ENCODE measurements around the gene CAPN12.

GRCh38 chr19:38737281-38737865, 6.9 kb downstream of the CAPN12 start:
- no peak for TF ChIP-seq CTCF (IDR thresholded peaks at IDR 0.05 in 2 of 3, conservative IDR thresholded peaks at IDR 0.05 in 1 of 3; ENCODE audit: control insufficient read depth in 2 of 3, extremely low read depth in 1 of 3, insufficient read depth in 1 of 3, low read depth in 3 of 3, low read length in 3 of 3)
- TF ChIP-seq TARDBP (IDR thresholded peaks at IDR 0.05; ENCODE audit: borderline replicate concordance), result no peak
- no peak for TF ChIP-seq POLR2A (IDR thresholded peaks at IDR 0.05; ENCODE audit: low read depth, low read length)
- no peak for TF ChIP-seq FOS (IDR thresholded peaks at IDR 0.05; ENCODE audit: borderline replicate concordance, extremely low read depth, insufficient read length)
- no peak for TF ChIP-seq ZSCAN29 (IDR thresholded peaks at IDR 0.05)
- TF ChIP-seq NFYB (IDR thresholded peaks at IDR 0.05; ENCODE audit: insufficient read depth, low read depth, low read length), result no peak

Measured in GM12878 (cell line).